Hematopoietic multipotent progenitor cell treated with erythropoietin and hydrocortisone succinate and interleukin-3 and kit ligand, for 17 days (in vitro differentiated cells): ENCODE results near the gene FCMR.
A peak's percentile ranks its signal among the peaks of the same experiment; 100 is the strongest.
"Not testable (repeated sequence)": the region's sequence is repeated elsewhere in the genome, so short reads cannot be mapped to it uniquely, and the experiment has no call there.

Experiments
- DNase-seq: peaks from one replicate; pipeline ENCODE4 v3.0.0-alpha.2; 2015; ENCODE audit warnings: low spot score

The FCMR gene

GRCh38 chr1:206872139-206872538 lies 49.6 kb downstream of the FCMR start:
- no peak for DNase-seq

- DNase-seq = no peak
These were observed 53.5 kb downstream of the FCMR start for GRCh38 chr1:206868264-206868663.

GRCh38 chr1:206867716-206868115 lies 54.0 kb downstream of the FCMR start:
- no peak for DNase-seq

GRCh38 chr1:206867239-206867638 lies 54.5 kb downstream of the FCMR start:
- no peak for DNase-seq

GRCh38 chr1:206866062-206866461 lies 55.7 kb downstream of the FCMR start:
- no peak for DNase-seq

GRCh38 chr1:206864939-206865671 lies 56.6 kb downstream of the FCMR start, which contains the start of gene IL20:
TSS of gene IL20 (plus strand) at chr1:206865623. CDS start at chr1:206865853, 230 bp downstream.
- peak; percentile 77 for DNase-seq

GRCh38 chr1:206863266-206863665 lies 58.5 kb downstream of the FCMR start:
- DNase-seq = no peak

GRCh38 chr1:206860165-206860564 lies 61.6 kb downstream of the FCMR start:
- no peak for DNase-seq

GRCh38 chr1:206859082-206859521 lies 62.6 kb downstream of the FCMR start:
- no peak for DNase-seq

GRCh38 chr1:206856674-206857464 lies 64.9 kb downstream of the FCMR start:
- no peak for DNase-seq

- no peak for DNase-seq
These were observed 65.9 kb downstream of the FCMR start for GRCh38 chr1:206855859-206856258.

GRCh38 chr1:206854401-206855129 lies 67.2 kb downstream of the FCMR start:
- no peak for DNase-seq

- DNase-seq = not testable (repeated sequence)
These were observed 68.0 kb downstream of the FCMR start for GRCh38 chr1:206853696-206854095.
